Duodenal mucosa (tissue), 2 donors: Measurements from ENCODE around the gene NKAPD1.
"Not testable (repeated sequence)": the region's sequence is repeated elsewhere in the genome, so short reads cannot be mapped to it uniquely, and the experiment has no call there.

ENCODE experiments used
- H3K27ac ChIP-seq: one replicate; pipeline ENCODE4 v1.7.0; 2013; ENCODE audit warnings: low read depth, low read length
- H3K27me3 ChIP-seq, 2 donors: one replicate each; pipeline ENCODE4 v1.7.0; 2013; ENCODE audit warnings: low read length in 2 of 2, control low read depth in 1 of 2; ENCODE audit not compliant: insufficient read depth in 2 of 2, control insufficient read depth in 1 of 2
- H3K36me3 ChIP-seq, 2 donors: one replicate each; pipeline ENCODE4 v1.7.0; 2013; ENCODE audit warnings: low read length in 2 of 2, control low read depth in 1 of 2; ENCODE audit not compliant: insufficient read depth in 2 of 2, control insufficient read depth in 1 of 2
- H3K4me1 ChIP-seq, 2 donors: one replicate each; pipeline ENCODE4 v1.7.0; 2013; ENCODE audit warnings: low read length in 2 of 2, control low read depth in 1 of 2; ENCODE audit not compliant: insufficient read depth in 2 of 2, control insufficient read depth in 1 of 2
- H3K4me3 ChIP-seq, 2 donors: one replicate each; pipeline ENCODE4 v1.7.0; 2013; ENCODE audit warnings: low read length in 2 of 2, low read depth in 1 of 2
- H3K9ac ChIP-seq, 2 donors: one replicate each; pipeline ENCODE4 v1.7.0; 2013; ENCODE audit warnings: low read length in 2 of 2, low read depth in 1 of 2
- H3K9me3 ChIP-seq, 2 donors: one replicate each; pipeline ENCODE4 v1.7.0; 2013; ENCODE audit warnings: low read length in 2 of 2, control low read depth in 1 of 2; ENCODE audit not compliant: control insufficient read depth in 1 of 2

Gene NKAPD1

GRCh38 chr11:112044961-112045360 lies 29.1 kb upstream of the NKAPD1 start:
- no peaks in the 10 kb centered on the region for H3K9me3 ChIP-seq
- H3K9ac ChIP-seq: no peak overlapping the region
- peaks cover 13 to 51% of the 10 kb centered on the region in 2 donors for H3K36me3 ChIP-seq
- no peak overlapping the region for H3K4me3 ChIP-seq
- no peaks in the 10 kb centered on the region for H3K27me3 ChIP-seq
- H3K4me1 ChIP-seq: no peaks in the 10 kb centered on the region
- H3K27ac ChIP-seq: no peak overlapping the region

- H3K27ac ChIP-seq, H3K9ac ChIP-seq, H3K4me3 ChIP-seq, H3K27me3 ChIP-seq, H3K9me3 ChIP-seq, H3K4me1 ChIP-seq: not testable (repeated sequence)
- peaks cover 9 to 49% of the 10 kb centered on the region in 2 donors for H3K36me3 ChIP-seq
Measured at GRCh38 chr11:112046647-112047046, 27.5 kb upstream of the NKAPD1 start.

- peaks cover 9 to 52% of the 10 kb centered on the region in 2 donors for H3K36me3 ChIP-seq
- H3K27ac ChIP-seq, H3K27me3 ChIP-seq, H3K4me3 ChIP-seq, H3K4me1 ChIP-seq, H3K9me3 ChIP-seq, H3K9ac ChIP-seq: not testable (repeated sequence)
Measured at GRCh38 chr11:112048256-112048655, 25.8 kb upstream of the NKAPD1 start.

- Histone ChIP-seq H3K4me3 (no peak overlapping the region), H3K4me1 (no peaks in the 10 kb centered on the region), H3K27ac (no peak overlapping the region), H3K36me3 (peaks cover 5 to 56% of the 10 kb centered on the region in 2 donors), H3K27me3 (no peaks in the 10 kb centered on the region), H3K9me3 (no peaks in the 10 kb centered on the region), H3K9ac (no peak overlapping the region)
Measured at GRCh38 chr11:112049777-112050176, 24.3 kb upstream of the NKAPD1 start.

GRCh38 chr11:112050721-112051120 lies 23.4 kb upstream of the NKAPD1 start:
- H3K27me3 ChIP-seq: no peaks in the 10 kb centered on the region
- no peak overlapping the region for H3K27ac ChIP-seq
- H3K9me3 ChIP-seq: no peaks in the 10 kb centered on the region
- H3K4me1 ChIP-seq: no peaks in the 10 kb centered on the region
- no peak overlapping the region for H3K9ac ChIP-seq
- H3K4me3 ChIP-seq: no peak overlapping the region
- peaks cover 0 to 49% of the 10 kb centered on the region in 2 donors for H3K36me3 ChIP-seq

GRCh38 chr11:112051768-112052167 lies 22.3 kb upstream of the NKAPD1 start:
- H3K9ac ChIP-seq: no peak overlapping the region
- H3K4me3 ChIP-seq: no peak overlapping the region
- H3K27ac ChIP-seq: no peak overlapping the region
- H3K9me3 ChIP-seq: no peaks in the 10 kb centered on the region
- peaks cover 0 to 51% of the 10 kb centered on the region in 2 donors for H3K36me3 ChIP-seq
- no peaks in the 10 kb centered on the region for H3K27me3 ChIP-seq
- no peaks in the 10 kb centered on the region for H3K4me1 ChIP-seq

- Histone ChIP-seq H3K4me1 (no peaks in the 10 kb centered on the region), H3K9me3 (no peaks in the 10 kb centered on the region), H3K27ac (no peak overlapping the region), H3K4me3 (no peak overlapping the region), H3K27me3 (no peaks in the 10 kb centered on the region), H3K9ac (no peak overlapping the region), H3K36me3 (peaks cover 2 to 74% of the 10 kb centered on the region in 2 donors)
Measured at GRCh38 chr11:112057170-112057569, 16.9 kb upstream of the NKAPD1 start.

- no peak overlapping the region for H3K9ac ChIP-seq
- H3K9me3 ChIP-seq: no peaks in the 10 kb centered on the region
- H3K36me3 ChIP-seq: peaks cover 11 to 72% of the 10 kb centered on the region in 2 donors
- H3K4me1 ChIP-seq: no peaks in the 10 kb centered on the region
- no peak overlapping the region for H3K4me3 ChIP-seq
- H3K27ac ChIP-seq: no peak overlapping the region
- no peaks in the 10 kb centered on the region for H3K27me3 ChIP-seq
Measured at GRCh38 chr11:112058103-112058502, 16.0 kb upstream of the NKAPD1 start.

GRCh38 chr11:112062923-112063322 lies 11.2 kb upstream of the NKAPD1 start:
- Histone ChIP-seq H3K9ac (no peak overlapping the region), H3K36me3 (peaks cover 13 to 40% of the 10 kb centered on the region in 2 donors)

GRCh38 chr11:112082729-112083128 lies 8.6 kb downstream of the NKAPD1 start:
- H3K4me3 ChIP-seq: no peak overlapping the region
- peaks cover 12 to 16% of the 10 kb centered on the region in 2 donors for H3K4me1 ChIP-seq
- H3K9me3 ChIP-seq: no peaks in the 10 kb centered on the region
- no peak overlapping the region for H3K9ac ChIP-seq
- H3K27me3 ChIP-seq: no peaks in the 10 kb centered on the region
- no peak overlapping the region for H3K27ac ChIP-seq
- peaks cover 24 to 51% of the 10 kb centered on the region in 2 donors for H3K36me3 ChIP-seq

More at GRCh38 chr11:112062923-112063322, 11.2 kb upstream of the NKAPD1 start:
- no peak overlapping the region for H3K27ac ChIP-seq
- H3K27me3 ChIP-seq: no peaks in the 10 kb centered on the region
- H3K4me3 ChIP-seq: no peak overlapping the region
- H3K9me3 ChIP-seq: no peaks in the 10 kb centered on the region
- no peaks in the 10 kb centered on the region for H3K4me1 ChIP-seq
